ENCODE results near the gene CEBPB. TPM values are rescaled to one million over a fixed set of nuclear protein-coding genes. Genes with fewer than 3 reads are reported as not detected.

Gene CEBPB
- total RNA-seq, 1 experiment from 2014 or later, result 226 TPM

- POLR2A ChIA-PET, result interaction anchor here (0.6 to 3.3 kb wide), 31 partner anchors 12 to 601 kb away, joined by 3 to 64 read pairs (median 4); partner anchors contain the start of gene PTPN1
- peak; percentile 84 for DNase-seq (ENCODE audit: unreplicated experiment)
- no peaks in the 10 kb centered on the region for H3K27me3 Mint-ChIP-seq (ENCODE audit: insufficient read depth, unreplicated experiment)
- peak overlapping the region; percentile 85 for H3K27ac Mint-ChIP-seq (ENCODE audit: low read depth, unreplicated experiment)
- H3K4me1 Mint-ChIP-seq (ENCODE audit: insufficient read depth, unreplicated experiment), result peaks cover 31% of the 10 kb centered on the region
- TF ChIP-seq CTCF (IDR thresholded peaks at IDR 0.05; ENCODE audit: unreplicated experiment), result no peak
- H3K36me3 Mint-ChIP-seq (ENCODE audit: insufficient read depth, unreplicated experiment), result peaks cover 11% of the 10 kb centered on the region
- no peaks in the 10 kb centered on the region for H3K9me3 Mint-ChIP-seq (ENCODE audit: unreplicated experiment)
- CTCF ChIA-PET, result interaction anchor here (0.5 to 12.7 kb wide), 33 partner anchors 8 to 1201 kb away, joined by 3 to 295 read pairs (median 4); no protein-coding TSS in a partner anchor
- no TSS peak for BruUV-seq (replicated peaks)
- intact Hi-C loops (cut with micrococcal nuclease), result loop anchor here (5.0 kb wide), 1 partner anchor 555 kb away; no protein-coding TSS in a partner anchor
- no peak overlapping the region for H3K4me3 Mint-ChIP-seq (ENCODE audit: unreplicated experiment)
Observed at GRCh38 chr20:50187403-50188051, 3.1 kb upstream of the CEBPB start.

GRCh38 chr20:50188287-50188688, 2.3 kb upstream of the CEBPB start:
- H3K27me3 Mint-ChIP-seq (ENCODE audit: insufficient read depth, unreplicated experiment), result no peaks in the 10 kb centered on the region
- BruUV-seq (replicated peaks), result no TSS peak
- ChIA-PET POLR2A (interaction anchor here (0.6 to 3.3 kb wide), 21 partner anchors 11 to 563 kb away, joined by 3 to 64 read pairs (median 5); no protein-coding TSS in a partner anchor), CTCF (interaction anchor here (0.5 to 12.7 kb wide), 23 partner anchors 9 to 1200 kb away, joined by 3 to 295 read pairs (median 4); no protein-coding TSS in a partner anchor)
- peaks cover 19% of the 10 kb centered on the region for H3K36me3 Mint-ChIP-seq (ENCODE audit: insufficient read depth, unreplicated experiment)
- H3K9me3 Mint-ChIP-seq (ENCODE audit: unreplicated experiment), result no peaks in the 10 kb centered on the region
- H3K27ac Mint-ChIP-seq (ENCODE audit: low read depth, unreplicated experiment), result no peak overlapping the region
- intact Hi-C loops (cut with micrococcal nuclease), result loop anchor here (5.0 kb wide), 1 partner anchor 554 kb away; no protein-coding TSS in a partner anchor
- H3K4me1 Mint-ChIP-seq (ENCODE audit: insufficient read depth, unreplicated experiment), result peaks cover 31% of the 10 kb centered on the region
- TF ChIP-seq CTCF (IDR thresholded peaks at IDR 0.05; ENCODE audit: unreplicated experiment), result no peak
- DNase-seq (ENCODE audit: unreplicated experiment), result no peak
- H3K4me3 Mint-ChIP-seq (ENCODE audit: unreplicated experiment), result no peak overlapping the region

- Mint-ChIP-seq H3K27me3 (ENCODE audit: insufficient read depth, unreplicated experiment) (no peaks in the 10 kb centered on the region), H3K27ac (ENCODE audit: low read depth, unreplicated experiment) (no peak overlapping the region), H3K4me3 (ENCODE audit: unreplicated experiment) (no peak overlapping the region), H3K4me1 (ENCODE audit: insufficient read depth, unreplicated experiment) (peaks cover 31% of the 10 kb centered on the region), H3K36me3 (ENCODE audit: insufficient read depth, unreplicated experiment) (peaks cover 27% of the 10 kb centered on the region), H3K9me3 (ENCODE audit: unreplicated experiment) (no peaks in the 10 kb centered on the region)
- ChIA-PET POLR2A (interaction anchor here (0.8 to 3.3 kb wide), 16 partner anchors 12 to 373 kb away, joined by 3 to 64 read pairs (median 4); no protein-coding TSS in a partner anchor), CTCF (interaction anchor here (0.6 to 12.7 kb wide), 14 partner anchors 10 to 601 kb away, joined by 3 to 295 read pairs (median 4); no protein-coding TSS in a partner anchor)
- intact Hi-C loops (cut with micrococcal nuclease), result loop anchor here (5.0 kb wide), 1 partner anchor 553 kb away; no protein-coding TSS in a partner anchor
- no TSS peak for BruUV-seq (replicated peaks)
- DNase-seq (ENCODE audit: unreplicated experiment), result no peak
- TF ChIP-seq CTCF (IDR thresholded peaks at IDR 0.05; ENCODE audit: unreplicated experiment), result no peak
Observed at GRCh38 chr20:50188879-50189680, 1.6 kb upstream of the CEBPB start.
